Inferior parietal cortex (tissue), 1 donor: ENCODE measurements around the gene ZSWIM3.

Source experiments
- DNase-seq: peaks from one replicate; pipeline ENCODE4 v3.0.0-alpha.2; 2016; ENCODE audit errors: extremely low spot score

The ZSWIM3 gene

GRCh38 chr20:45833030-45833882, 24.2 kb upstream of the ZSWIM3 start, which contains the start of gene SNX21:
Gene SNX21, plus strand, starts transcription at chr20:45833799. Its CDS starts 121 bp downstream, at chr20:45833920.
- DNase-seq = peak; percentile 48

GRCh38 chr20:45833883-45834796, 23.3 kb upstream of the ZSWIM3 start:
- DNase-seq = no peak

GRCh38 chr20:45834797-45835161, 22.6 kb upstream of the ZSWIM3 start:
- DNase-seq = no peak

DNA sequence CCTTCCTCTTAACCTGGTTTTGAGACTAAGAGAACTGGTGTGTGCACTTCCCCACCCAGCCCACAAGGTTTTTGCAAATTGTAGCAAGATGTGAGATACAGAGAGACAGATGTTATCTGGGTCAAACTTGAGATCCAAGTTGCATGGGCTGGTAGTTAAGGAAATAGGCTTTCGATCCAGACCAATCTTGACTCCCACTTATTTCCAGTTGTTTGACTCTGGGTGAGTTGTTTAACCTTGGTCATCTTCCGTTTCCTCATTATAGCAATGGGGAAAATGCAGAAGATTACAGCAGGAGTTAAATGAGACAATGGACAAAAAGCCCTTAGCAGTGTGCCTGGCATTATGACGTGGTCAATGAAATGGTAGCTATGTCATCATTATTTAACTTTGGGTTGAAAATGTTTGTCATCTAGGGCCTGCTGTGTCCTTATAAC, 22.1 kb upstream of the ZSWIM3 start:
- DNase-seq = no peak

GRCh38 chr20:45835825-45836224, 21.6 kb upstream of the ZSWIM3 start:
- no peak for DNase-seq

GRCh38 chr20:45836841-45837240, 20.6 kb upstream of the ZSWIM3 start:
- DNase-seq = no peak

DNA sequence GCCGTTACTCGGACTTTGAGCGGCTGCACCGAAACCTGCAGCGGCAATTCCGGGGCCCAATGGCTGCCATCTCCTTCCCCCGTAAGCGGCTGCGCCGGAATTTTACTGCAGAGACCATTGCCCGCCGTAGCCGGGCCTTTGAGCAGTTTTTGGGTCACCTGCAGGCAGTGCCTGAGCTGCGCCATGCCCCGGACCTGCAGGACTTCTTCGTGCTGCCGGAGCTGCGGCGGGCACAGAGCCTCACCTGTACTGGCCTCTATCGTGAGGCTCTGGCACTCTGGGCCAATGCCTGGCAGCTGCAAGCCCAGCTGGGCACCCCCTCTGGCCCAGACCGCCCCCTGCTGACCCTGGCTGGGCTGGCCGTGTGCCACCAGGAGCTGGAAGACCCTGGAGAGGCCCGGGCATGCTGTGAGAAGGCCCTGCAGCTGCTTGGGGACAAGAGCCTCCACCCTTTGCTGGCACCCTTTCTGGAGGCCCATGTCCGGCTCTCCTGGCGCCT, 16.7 kb upstream of the ZSWIM3 start:
- DNase-seq = no peak

- DNase-seq = no peak
These were observed 15.8 kb upstream of the ZSWIM3 start for GRCh38 chr20:45841407-45842129.

GRCh38 chr20:45842169-45842812, 15.1 kb upstream of the ZSWIM3 start:
- DNase-seq = no peak

- DNase-seq = no peak
These were observed 13.9 kb upstream of the ZSWIM3 start for GRCh38 chr20:45843506-45843905.

DNA sequence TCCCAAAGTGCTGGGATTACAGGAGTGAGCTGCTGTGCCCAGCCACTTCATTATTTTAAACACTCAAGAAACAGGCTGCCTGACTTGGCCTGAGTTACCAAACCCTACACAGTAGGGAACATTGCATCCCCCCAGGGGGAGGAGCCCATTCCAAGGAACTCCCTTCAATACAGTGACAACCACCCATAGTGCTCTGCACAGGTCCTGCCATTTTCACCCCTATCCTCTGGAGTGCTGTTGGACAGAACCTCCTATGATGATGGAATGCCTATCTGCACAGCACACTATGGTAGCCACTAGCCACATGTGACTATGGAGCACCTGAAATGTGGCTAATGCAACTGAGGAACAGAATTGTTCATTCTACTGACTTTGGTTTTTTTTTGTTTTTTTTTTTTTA, 12.0 kb upstream of the ZSWIM3 start:
- no peak for DNase-seq

DNA sequence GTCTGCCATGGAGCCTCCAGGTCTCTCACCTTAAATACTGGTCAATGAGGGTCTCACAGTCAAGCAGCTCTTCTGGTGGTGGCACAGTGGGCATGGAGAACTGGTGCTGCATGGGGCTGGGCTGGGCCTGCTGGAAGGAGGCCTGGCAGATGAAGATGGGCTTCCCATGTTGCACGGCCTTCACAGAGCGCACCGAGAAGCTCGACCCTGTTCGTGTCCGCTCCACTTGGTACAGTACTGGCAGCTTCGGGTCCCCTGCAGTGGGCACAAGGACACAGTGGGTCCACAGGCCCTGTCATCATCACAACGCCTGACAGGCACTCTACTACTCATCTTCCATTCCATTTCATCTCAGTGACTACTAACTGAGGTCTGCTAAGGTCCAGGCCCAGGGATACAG, 9.0 kb upstream of the ZSWIM3 start:
- DNase-seq = no peak

- no peak for DNase-seq
These were observed 8.3 kb upstream of the ZSWIM3 start for GRCh38 chr20:45848969-45849582.

DNA sequence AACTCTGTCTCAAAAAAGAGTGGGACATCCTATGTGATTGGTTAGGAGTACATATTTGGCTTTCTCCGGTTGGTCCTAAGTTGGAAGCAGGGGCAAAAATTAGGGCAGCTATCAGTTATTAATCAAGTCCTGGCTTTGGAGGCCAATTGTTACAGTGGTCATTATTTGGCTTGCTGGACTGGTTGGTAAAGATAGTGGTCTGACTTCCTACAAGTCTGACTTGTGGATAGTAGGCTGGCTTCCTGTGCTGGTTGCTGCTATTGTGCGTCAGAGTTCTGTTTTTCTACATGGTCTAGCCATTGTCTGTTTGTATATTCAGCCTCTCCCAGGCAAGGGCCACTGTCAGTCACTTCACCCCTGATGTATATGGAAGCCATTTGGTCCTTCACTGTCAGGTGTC, 7.2 kb upstream of the ZSWIM3 start:
- DNase-seq = no peak

- DNase-seq = no peak
These were observed 6.5 kb upstream of the ZSWIM3 start for GRCh38 chr20:45850926-45851325.

DNA sequence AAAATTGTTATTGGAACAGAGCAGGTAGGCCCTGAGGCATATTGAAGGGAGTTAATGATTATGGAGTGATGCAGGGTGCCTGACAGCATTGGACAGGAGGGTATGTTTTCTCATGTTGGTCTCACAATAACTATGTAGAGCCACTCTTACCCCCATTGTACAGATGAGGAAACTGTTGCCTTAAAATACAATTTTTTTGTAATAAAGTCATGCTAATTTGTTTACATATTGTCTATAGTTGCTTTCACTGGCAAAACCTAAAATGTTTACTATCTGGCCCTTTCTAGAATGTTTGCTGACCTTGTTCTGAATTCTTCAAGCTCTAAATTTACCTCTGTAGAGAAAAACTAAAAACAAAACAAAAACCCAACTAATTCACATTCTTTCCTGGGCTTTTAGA, 5.9 kb upstream of the ZSWIM3 start:
- no peak for DNase-seq

DNA sequence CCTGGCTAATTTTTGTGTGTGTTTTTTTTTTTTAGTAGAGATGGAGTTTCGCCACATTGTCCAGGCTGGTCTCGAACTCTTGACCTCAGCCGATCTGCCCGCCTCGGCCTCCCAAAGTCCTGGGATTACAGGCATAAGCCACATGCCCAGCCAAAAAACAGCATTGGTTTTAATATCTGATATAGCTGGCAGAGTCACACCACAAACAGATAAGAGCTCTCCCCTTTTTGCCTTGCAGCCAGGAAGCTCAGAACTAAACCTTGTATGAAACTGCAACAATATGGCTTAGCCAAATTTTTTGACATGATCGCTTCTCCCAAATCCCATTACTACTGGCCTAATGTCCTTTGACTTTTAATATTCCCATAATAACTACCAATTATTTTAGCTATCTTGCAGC, 5.1 kb upstream of the ZSWIM3 start:
- no peak for DNase-seq

DNA sequence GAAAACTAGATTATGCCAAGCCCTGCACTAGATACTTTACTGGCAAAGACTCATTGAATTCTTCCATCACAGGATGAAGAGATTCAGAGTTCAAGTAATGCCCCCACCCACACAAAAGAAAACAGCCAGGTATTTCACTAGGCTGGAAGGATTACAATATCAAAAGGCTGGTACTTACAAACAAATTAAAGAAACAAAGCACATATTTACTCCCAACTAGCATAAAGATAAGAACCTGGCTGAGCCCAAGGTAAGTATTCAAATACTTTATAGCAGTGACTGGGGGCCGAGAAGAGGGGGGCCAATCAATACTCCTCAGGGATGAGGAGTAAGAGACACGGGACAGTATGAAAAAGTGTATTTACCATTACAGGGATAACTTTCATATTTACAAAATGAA, 3.9 kb upstream of the ZSWIM3 start:
- DNase-seq = no peak

GRCh38 chr20:45857882-45858216, 435 bp downstream of the ZSWIM3 start:
- DNase-seq = no peak

DNA sequence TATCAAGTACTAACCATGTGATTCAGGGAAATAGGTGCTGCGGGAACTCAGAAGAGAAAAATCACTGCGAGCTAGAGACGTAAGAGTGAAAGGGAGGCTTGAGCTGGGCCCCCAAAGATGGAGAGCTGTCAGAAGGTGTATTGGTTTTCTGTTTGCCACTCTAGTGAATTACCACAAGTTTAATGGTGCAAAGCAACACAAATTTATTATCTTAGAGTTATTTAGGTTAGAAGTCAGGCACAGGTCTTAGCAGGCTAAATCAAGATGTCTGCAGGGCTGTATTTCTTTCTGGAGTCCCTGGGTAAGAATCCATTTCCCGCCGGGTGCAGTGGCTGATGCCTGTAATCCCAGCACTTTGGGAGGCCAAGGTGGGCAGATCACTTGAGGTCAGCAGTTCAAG, 2.5 kb downstream of the ZSWIM3 start:
- no peak for DNase-seq
